ENCODE results near the gene RAMACL.

RAMACL gene

GRCh38 chr6:166617359-166617758 is 30.9 kb upstream of the RAMACL start:
- no peak for DNase-seq

- no peak for DNase-seq
Observed at GRCh38 chr6:166616261-166617238, 30.1 kb upstream of the RAMACL start.

GRCh38 chr6:166615059-166615770 is 28.7 kb upstream of the RAMACL start:
- DNase-seq: no peak

GRCh38 chr6:166614589-166614988 is 28.1 kb upstream of the RAMACL start:
- no peak for DNase-seq

GRCh38 chr6:166614171-166614583 is 27.7 kb upstream of the RAMACL start:
- no peak for DNase-seq

GRCh38 chr6:166613027-166613426 is 26.5 kb upstream of the RAMACL start:
- no peak for DNase-seq

GRCh38 chr6:166612471-166612881 is 26.0 kb upstream of the RAMACL start:
- DNase-seq: no peak

- DNase-seq: no peak
Observed at GRCh38 chr6:166611631-166612030, 25.2 kb upstream of the RAMACL start.

GRCh38 chr6:166610069-166610468 is 23.6 kb upstream of the RAMACL start:
- DNase-seq: no peak

GRCh38 chr6:166608774-166609173 is 22.3 kb upstream of the RAMACL start:
- no peak for DNase-seq

GRCh38 chr6:166605752-166606151 is 19.3 kb upstream of the RAMACL start:
- DNase-seq: no peak

- no peak for DNase-seq
Observed at GRCh38 chr6:166604911-166605310, 18.4 kb upstream of the RAMACL start.

GRCh38 chr6:166604328-166604727 is 17.9 kb upstream of the RAMACL start:
- DNase-seq: no peak

GRCh38 chr6:166603043-166603690 is 16.7 kb upstream of the RAMACL start:
- no peak for DNase-seq

GRCh38 chr6:166601956-166602355 is 15.5 kb upstream of the RAMACL start:
- DNase-seq: no peak

GRCh38 chr6:166600931-166601330 is 14.5 kb upstream of the RAMACL start:
- DNase-seq: no peak

- no peak for DNase-seq
Observed at GRCh38 chr6:166599205-166599604, 12.7 kb upstream of the RAMACL start.

- DNase-seq: no peak
Observed at GRCh38 chr6:166598441-166599138, 12.1 kb upstream of the RAMACL start.

GRCh38 chr6:166597711-166598440 is 11.4 kb upstream of the RAMACL start:
- no peak for DNase-seq

GRCh38 chr6:166596776-166597507 is 10.5 kb upstream of the RAMACL start:
- no peak for DNase-seq

GRCh38 chr6:166595949-166596348 is 9.5 kb upstream of the RAMACL start:
- no peak for DNase-seq

All from stimulated activated CD8-positive, alpha-beta memory T cell treated with anti-CD3 and anti-CD28 coated beads, Interleukin-4, amount 100 ng/mL, for 48 hours (primary cell).